Measurements from ENCODE around the gene APOA5. TPM values are rescaled to one million over a fixed set of nuclear protein-coding genes. Genes with fewer than 3 reads are reported as not detected.

APOA5 gene
- total and polyA plus RNA-seq, 2 of the 13 experiments (the other 11 are each of a cell fraction or from before 2014, with no cell fraction given): 44.0 to 49.1 TPM

DNA sequence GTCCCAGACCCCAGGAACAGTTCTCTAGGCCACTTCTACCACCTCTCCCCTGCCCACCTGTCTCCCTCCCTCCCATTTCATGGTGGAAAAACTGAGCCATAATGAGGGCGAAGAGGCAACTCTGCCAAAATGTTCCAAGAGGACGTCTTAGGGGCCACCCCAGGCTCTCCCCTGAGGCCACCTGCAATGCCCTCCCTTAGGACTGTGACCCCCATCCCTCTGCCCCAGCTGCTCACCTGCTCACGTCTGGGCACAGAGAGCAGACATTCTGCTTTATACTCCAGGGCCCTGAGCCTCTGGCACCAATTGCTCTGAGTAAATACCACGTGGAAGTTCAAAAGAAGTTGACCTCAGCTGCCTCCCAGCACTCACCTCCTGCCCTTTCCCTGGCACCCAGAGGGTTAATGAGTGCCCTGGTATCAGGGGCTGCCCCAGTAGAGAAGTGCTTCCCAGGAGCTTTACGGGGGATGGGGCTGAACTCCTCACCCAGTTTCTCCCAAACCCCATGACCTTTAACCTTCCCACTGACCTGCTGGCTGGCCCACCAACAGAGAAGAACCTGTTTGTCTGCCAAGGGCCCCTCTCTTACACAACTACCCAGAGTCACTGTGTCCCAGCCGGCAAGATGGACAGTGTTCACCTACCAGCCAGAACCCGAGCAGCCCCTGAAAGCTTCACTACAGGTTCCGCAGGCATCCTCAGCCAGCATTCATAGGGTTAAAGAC, 627 bp upstream of the APOA5 start (continued):
- TF ChIP-seq, protein P1, sequence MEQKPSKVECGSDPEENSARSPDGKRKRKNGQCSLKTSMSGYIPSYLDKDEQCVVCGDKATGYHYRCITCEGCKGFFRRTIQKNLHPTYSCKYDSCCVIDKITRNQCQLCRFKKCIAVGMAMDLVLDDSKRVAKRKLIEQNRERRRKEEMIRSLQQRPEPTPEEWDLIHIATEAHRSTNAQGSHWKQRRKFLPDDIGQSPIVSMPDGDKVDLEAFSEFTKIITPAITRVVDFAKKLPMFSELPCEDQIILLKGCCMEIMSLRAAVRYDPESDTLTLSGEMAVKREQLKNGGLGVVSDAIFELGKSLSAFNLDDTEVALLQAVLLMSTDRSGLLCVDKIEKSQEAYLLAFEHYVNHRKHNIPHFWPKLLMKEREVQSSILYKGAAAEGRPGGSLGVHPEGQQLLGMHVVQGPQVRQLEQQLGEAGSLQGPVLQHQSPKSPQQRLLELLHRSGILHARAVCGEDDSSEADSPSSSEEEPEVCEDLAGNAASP (CRISPR knock-in tag; IDR thresholded peaks at IDR 0.05; ENCODE audit: borderline replicate concordance): peak; percentile 98
- TF ChIP-seq GTF3A (CRISPR knock-in tag; conservative IDR thresholded peaks at IDR 0.05) (no peak), RFX3 (CRISPR knock-in tag; IDR thresholded peaks at IDR 0.05) (no peak), MYC (CRISPR knock-in tag; IDR thresholded peaks at IDR 0.05; ENCODE audit: borderline replicate concordance) (peak; percentile 76; the same call in 1 of the 2 replicates), FOXK1 (CRISPR knock-in tag; IDR thresholded peaks at IDR 0.05; ENCODE audit: borderline replicate concordance, low read depth) (no peak), SKI (IDR thresholded peaks at IDR 0.05; ENCODE audit: partially characterized antibody) (peak; percentile 76), ZNF24 (IDR thresholded peaks at IDR 0.05) (no peak), NR2F2 (IDR thresholded peaks at IDR 0.05; ENCODE audit: borderline replicate concordance, low read depth) (peak; percentile 98), RNF2 (conservative IDR thresholded peaks at IDR 0.05; ENCODE audit: low read depth) (no peak), ZNF674 (CRISPR knock-in tag; IDR thresholded peaks at IDR 0.05; ENCODE audit: low read depth) (no peak), ZNF264 (CRISPR knock-in tag; IDR thresholded peaks at IDR 0.05) (no peak), STAT6 (CRISPR knock-in tag; IDR thresholded peaks at IDR 0.05; ENCODE audit: borderline replicate concordance) (no peak), FOXO4 (CRISPR knock-in tag; conservative IDR thresholded peaks at IDR 0.05) (no peak), LCORL (IDR thresholded peaks at IDR 0.05) (no peak), LCORL (CRISPR knock-in tag; IDR thresholded peaks at IDR 0.05) (peak; percentile 61; the same call in 1 of the 2 replicates), ZNF10 (CRISPR knock-in tag; IDR thresholded peaks at IDR 0.05; ENCODE audit: borderline replicate concordance, low read depth) (no peak), ZMYM4 (CRISPR knock-in tag; IDR thresholded peaks at IDR 0.05) (peak; percentile 68; the same call in 1 of the 2 replicates), ZNF326 (CRISPR knock-in tag; IDR thresholded peaks at IDR 0.05; ENCODE audit: borderline replicate concordance) (no peak), NFIB (CRISPR knock-in tag; IDR thresholded peaks at IDR 0.05; ENCODE audit: borderline replicate concordance) (no peak), PAF1 (CRISPR knock-in tag; IDR thresholded peaks at IDR 0.05) (no peak), SMYD3 (CRISPR knock-in tag; IDR thresholded peaks at IDR 0.05) (no peak)
- TF ChIP-seq, protein P2, sequence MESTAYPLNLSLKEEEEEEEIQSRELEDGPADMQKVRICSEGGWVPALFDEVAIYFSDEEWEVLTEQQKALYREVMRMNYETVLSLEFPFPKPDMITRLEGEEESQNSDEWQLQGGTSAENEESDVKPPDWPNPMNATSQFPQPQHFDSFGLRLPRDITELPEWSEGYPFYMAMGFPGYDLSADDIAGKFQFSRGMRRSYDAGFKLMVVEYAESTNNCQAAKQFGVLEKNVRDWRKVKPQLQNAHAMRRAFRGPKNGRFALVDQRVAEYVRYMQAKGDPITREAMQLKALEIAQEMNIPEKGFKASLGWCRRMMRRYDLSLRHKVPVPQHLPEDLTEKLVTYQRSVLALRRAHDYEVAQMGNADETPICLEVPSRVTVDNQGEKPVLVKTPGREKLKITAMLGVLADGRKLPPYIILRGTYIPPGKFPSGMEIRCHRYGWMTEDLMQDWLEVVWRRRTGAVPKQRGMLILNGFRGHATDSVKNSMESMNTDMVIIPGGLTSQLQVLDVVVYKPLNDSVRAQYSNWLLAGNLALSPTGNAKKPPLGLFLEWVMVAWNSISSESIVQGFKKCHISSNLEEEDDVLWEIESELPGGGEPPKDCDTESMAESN (CRISPR knock-in tag; conservative IDR thresholded peaks at IDR 0.05): 0 out of 2 replicates have a peak, but pooled peaks have one; percentile 49
- TF ChIP-seq, protein P3, sequence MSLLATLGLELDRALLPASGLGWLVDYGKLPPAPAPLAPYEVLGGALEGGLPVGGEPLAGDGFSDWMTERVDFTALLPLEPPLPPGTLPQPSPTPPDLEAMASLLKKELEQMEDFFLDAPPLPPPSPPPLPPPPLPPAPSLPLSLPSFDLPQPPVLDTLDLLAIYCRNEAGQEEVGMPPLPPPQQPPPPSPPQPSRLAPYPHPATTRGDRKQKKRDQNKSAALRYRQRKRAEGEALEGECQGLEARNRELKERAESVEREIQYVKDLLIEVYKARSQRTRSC (CRISPR knock-in tag; IDR thresholded peaks at IDR 0.05; ENCODE audit: low read depth): no peak

Measured in HepG2 (cell line).